GM12878 (cell line): ENCODE results near the gene PDXDC1. TPM values are rescaled to one million over a fixed set of nuclear protein-coding genes. Genes with fewer than 3 reads are reported as not detected.
A peak's percentile ranks its signal among the peaks of the same experiment; 100 is the strongest.
"Not testable (repeated sequence)": the region's sequence is repeated elsewhere in the genome, so short reads cannot be mapped to it uniquely, and the experiment has no call there.

Experiments
- ATAC-seq: fragments of 200-7000 bp; cut with Tn5 transposase; 3 replicates; pipeline ENCODE4 v1.9.1; 2020; ENCODE audit warnings: mild to moderate bottlenecking, moderate library complexity
- BruUV-seq: library from RNA; stranded (reverse); fragments of 400-500 nt; replicated peaks from 2 replicates; lab custom pipeline; 2021; lab: Mats Ljungman, UMichigan
- CTCF ChIA-PET: fragments of 300-600 bp; sonication (Branson Sonifier 250); formaldehyde crosslinking; extraction: SDS; loops from one replicate; lab custom pipeline; 2021; ENCODE audit warnings: inconsistent platforms; lab: Yijun Ruan, JAX
- POLR2A ChIA-PET: fragments of 350-600 bp; formaldehyde crosslinking; extraction: SDS; loops from one replicate; lab custom pipeline; 2021; ENCODE audit warnings: inconsistent platforms; lab: Charles Lee
- RAD21 ChIA-PET: fragments of 300-600 bp; sonication (Branson Sonifier 250); formaldehyde crosslinking; loops from one replicate; lab custom pipeline; 2023; ENCODE audit warnings: antibody characterized with exemption; ENCODE audit not compliant: unreplicated experiment; lab: Charles Lee
- SMC1A ChIA-PET: fragments of 300-600 bp; sonication (Branson Sonifier 250); formaldehyde crosslinking; loops from one replicate; lab custom pipeline; 2023; ENCODE audit not compliant: unreplicated experiment, uncharacterized antibody; lab: Charles Lee
- DNase-seq: peaks from one replicate; pipeline ENCODE4 v3.0.0-alpha.2; 2011; ENCODE audit warnings: low read depth, low spot score
- FAIRE-seq: peaks from 3 replicates; lab custom pipeline; 2011; peaks lifted over from hg19 to GRCh38; lab: Jason Lieb, UNC
- H2AFZ ChIP-seq: 2 replicates; pipeline ENCODE4 v1.6.0; 2011; ENCODE audit warnings: low read depth, low read length, control low read depth; ENCODE audit not compliant: control insufficient read depth
- H3K27ac ChIP-seq: 2 replicates; pipeline ENCODE4 v1.5.1; 2011; ENCODE audit warnings: control low read depth; ENCODE audit not compliant: control insufficient read depth, insufficient read depth
- H3K27me3 ChIP-seq, 2 experiments: replicated peaks in 1 of 2; 2 replicates each; pipeline versions ENCODE4 v1.6.0 to v1.6.1; 2011; ENCODE audit warnings: low read length in 1 of 2; ENCODE audit not compliant: control insufficient read depth in 2 of 2, insufficient read depth in 2 of 2
- H3K36me3 ChIP-seq, 2 experiments: 2 replicates each; pipeline ENCODE4 v1.5.1; 2011; ENCODE audit warnings: low read length in 1 of 2; ENCODE audit not compliant: control insufficient read depth in 2 of 2, insufficient read depth in 2 of 2
- H3K4me1 ChIP-seq: 2 replicates; pipeline ENCODE4 v1.6.1; 2011; ENCODE audit warnings: mild to moderate bottlenecking, low read length, moderate library complexity, mixed read lengths; ENCODE audit not compliant: control insufficient read depth, insufficient read depth
- H3K4me2 ChIP-seq: 2 replicates; pipeline ENCODE4 v1.6.0; 2011; ENCODE audit warnings: control low read depth; ENCODE audit not compliant: control insufficient read depth, insufficient read depth
- H3K4me3 ChIP-seq: fragments of 200-600 bp; sonication (generic); 2 replicates; pipeline ENCODE4 v1.5.1; 2016
- H3K79me2 ChIP-seq: 2 replicates; pipeline ENCODE4 v1.6.0; 2011; ENCODE audit warnings: low read length; ENCODE audit not compliant: control insufficient read depth, insufficient read depth
- H3K9ac ChIP-seq: 2 replicates; pipeline ENCODE4 v1.8.0; 2011; ENCODE audit warnings: low read length, control low read depth, mixed read lengths; ENCODE audit not compliant: control insufficient read depth, insufficient read depth
- H3K9me3 ChIP-seq: replicated peaks from 3 replicates; pipeline ENCODE4 v1.5.1; 2011; ENCODE audit warnings: mild to moderate bottlenecking, low read length; ENCODE audit not compliant: control insufficient read depth, insufficient read depth
- H4K20me1 ChIP-seq: 2 replicates; pipeline ENCODE4 v1.6.0; 2011; ENCODE audit not compliant: control insufficient read depth, insufficient read depth
- RAD21 ChIP-seq: IDR thresholded peaks from 2 replicates; pipeline ENCODE4 v1.6.1; 2011; ENCODE audit warnings: mild to moderate bottlenecking, low read depth, low read length, moderate library complexity; ENCODE audit not compliant: insufficient read depth
- WGBS: methylation state at CpG from one replicate; pipeline ENCODE4 v1.1.6; 2016; ENCODE audit warnings: low lambda C conversion rate; ENCODE audit not compliant: insufficient replicate concordance, insufficient coverage; ENCODE audit errors: missing lambda C conversion rate; 5-methylcytosine and 5-hydroxymethylcytosine counted together
- in situ Hi-C: fragments of 300-500 bp; cut with MboI; formaldehyde crosslinking; loops from 9 replicates; pipeline ENCODE4 v1.14.3; 2018; ENCODE audit warnings: mixed read lengths
- intact Hi-C: fragments of 100-400 bp; cut with micrococcal nuclease; formaldehyde crosslinking; loops from one replicate; pipeline ENCODE4 v1.14.2; 2022; ENCODE audit not compliant: unreplicated experiment
- polyA plus RNA-seq, 11 experiments: library from polyadenylated mRNA; depleted of rRNA in 4 of 11; unstranded in 6 of 11; stranded (reverse) in 5 of 11; fragments of >200 nt; fragmentation: Nextera tagmentation in 4 of 11; fragmentation: Illumina TruSeq in 1 of 11; extraction: Ambion mirVana in 4 of 11; extraction: Trizol in 1 of 11; gene quantifications; 1 replicate in 1 of 11; 2 replicates in 10 of 11; pipeline versions ENCODE4 v1.2.1 to v1.2.3, GENCODE V29; 2011 to 2016; ENCODE audit warnings: inconsistent platforms in 2 of 11, missing spikeins in 2 of 11, low read depth in 1 of 11
- total RNA-seq, 4 experiments: library from RNA; depleted of rRNA in 3 of 4; stranded (reverse); fragments of >200 nt in 3 of 4; fragmentation: Illumina TruSeq in 1 of 4; extraction: Trizol in 1 of 4; gene quantifications; 2 replicates each; pipeline versions ENCODE4 v1.2.1 to v1.2.3, GENCODE V29; 2013 to 2021
- TF ChIP-seq, protein P1 (sequence below), 3 experiments: IDR thresholded peaks in 2 of 3; conservative IDR thresholded peaks in 1 of 3; 2 replicates each; pipeline ENCODE4 v1.5.1; 2011; ENCODE audit warnings: low read depth in 3 of 3, low read length in 3 of 3, mild to moderate bottlenecking in 3 of 3, control low read depth in 2 of 3, moderate library complexity in 2 of 3, inconsistent platforms in 1 of 3, mixed read lengths in 1 of 3; ENCODE audit not compliant: control insufficient read depth in 2 of 3, insufficient read depth in 1 of 3; ENCODE audit errors: extremely low read depth in 1 of 3

PDXDC1 gene
- total and polyA plus RNA-seq, 10 of the 15 experiments (the other 5 are each of a cell fraction or from before 2014, with no cell fraction given), result 6.1 to 78.2 (median 53.8) TPM

DNA sequence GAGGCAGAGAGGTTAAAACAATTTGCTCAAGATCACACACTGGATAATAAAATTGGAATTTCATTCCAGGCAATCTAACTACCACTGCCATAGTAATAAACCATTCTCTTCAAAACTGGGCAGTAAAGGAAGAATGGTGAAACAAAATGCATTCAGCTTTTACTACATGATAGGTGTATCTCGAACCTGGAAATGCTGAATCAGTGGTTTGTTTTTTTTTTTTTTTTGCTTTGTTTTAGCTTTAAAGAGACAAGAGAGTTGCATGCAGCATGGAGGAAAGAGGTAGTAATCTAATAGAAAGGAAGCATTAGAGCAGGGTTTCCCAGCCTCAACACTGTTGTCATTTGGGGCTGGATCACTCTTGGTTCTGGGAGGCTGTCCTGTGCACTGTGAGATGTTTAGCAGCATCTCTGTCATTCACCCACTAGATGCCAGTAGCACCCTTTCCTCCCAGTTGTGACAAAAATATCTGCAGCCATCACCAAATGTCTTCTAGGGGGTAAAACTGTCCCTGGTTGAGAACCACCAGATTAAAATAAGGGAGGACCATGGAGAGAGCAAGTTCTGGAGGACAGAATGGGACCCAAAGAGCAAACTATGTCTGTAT, 115.9 kb downstream of the PDXDC1 start:
- BruUV-seq, SMC1A ChIA-PET: not testable (repeated sequence)

DNA sequence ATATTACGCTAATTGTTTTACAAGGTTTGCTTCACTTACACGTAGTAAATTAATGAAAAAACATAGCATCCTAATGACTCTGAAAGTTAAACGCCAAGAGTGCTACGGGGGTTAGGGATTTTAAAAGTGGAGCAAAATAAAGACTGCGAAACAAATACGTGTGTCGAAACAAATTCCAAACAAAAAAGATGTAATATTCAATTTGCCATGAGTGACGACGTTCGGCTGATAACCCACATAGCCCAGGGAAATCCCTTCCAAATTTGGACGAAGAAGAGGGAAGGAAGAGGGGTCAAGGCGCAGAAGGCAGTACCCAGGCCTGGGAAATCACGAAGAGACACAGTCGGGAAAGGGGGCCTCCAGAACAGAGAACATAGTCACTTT, 118.7 kb downstream of the PDXDC1 start:
- DNase-seq, H3K27me3 ChIP-seq, SMC1A ChIA-PET, H3K4me1 ChIP-seq, H4K20me1 ChIP-seq, intact Hi-C loops, CTCF ChIA-PET, H3K36me3 ChIP-seq, FAIRE-seq, H3K9me3 ChIP-seq, ATAC-seq: not testable (repeated sequence)
- H3K79me2 ChIP-seq, result peaks cover 19% of the 10 kb centered on the region
- RAD21 ChIA-PET, result interaction anchor here (1.4 kb wide), 1 partner anchor 37 kb away, joined by 3 read pairs; no protein-coding TSS in a partner anchor
- 12% methylated on average over 12 of the region's 14 CpGs for WGBS
- POLR2A ChIA-PET, result interaction anchor here (0.6 kb wide), 1 partner anchor 37 kb away, joined by 3 read pairs; no protein-coding TSS in a partner anchor
- peak overlapping the region; percentile 88 for H3K27ac ChIP-seq
- H2AFZ ChIP-seq, result peak overlapping the region; percentile 85; the same call in 1 of the 2 replicates
- peak overlapping the region; percentile 81 for H3K4me3 ChIP-seq
- TSS peak; percentile 77 for BruUV-seq
- peak overlapping the region; percentile 89 for H3K9ac ChIP-seq
- in situ Hi-C loops, result loop anchor here (25.0 kb wide), 1 partner anchor 456 kb away; the partner anchor contains the start of genes BFAR and PARN
- H3K4me2 ChIP-seq, result peak overlapping the region; percentile 75

More for the DNA sequence above, 115.9 kb downstream of the PDXDC1 start:
- H3K27ac ChIP-seq, CTCF ChIA-PET, H3K4me3 ChIP-seq, H2AFZ ChIP-seq, intact Hi-C loops, H3K4me2 ChIP-seq, RAD21 ChIA-PET, DNase-seq, FAIRE-seq, H3K4me1 ChIP-seq, H3K9ac ChIP-seq, H3K27me3 ChIP-seq, H4K20me1 ChIP-seq, H3K9me3 ChIP-seq, H3K36me3 ChIP-seq, POLR2A ChIA-PET: not testable (repeated sequence)
- in situ Hi-C loops, result loop anchor here (25.0 kb wide), 1 partner anchor 453 kb away; the partner anchor contains the start of genes BFAR and PARN
- peak; percentile 28 for ATAC-seq
- 100% methylated on average over 1 of the region's 1 CpG for WGBS
- H3K79me2 ChIP-seq, result peaks cover 19% of the 10 kb centered on the region
- TF ChIP-seq, protein P1, sequence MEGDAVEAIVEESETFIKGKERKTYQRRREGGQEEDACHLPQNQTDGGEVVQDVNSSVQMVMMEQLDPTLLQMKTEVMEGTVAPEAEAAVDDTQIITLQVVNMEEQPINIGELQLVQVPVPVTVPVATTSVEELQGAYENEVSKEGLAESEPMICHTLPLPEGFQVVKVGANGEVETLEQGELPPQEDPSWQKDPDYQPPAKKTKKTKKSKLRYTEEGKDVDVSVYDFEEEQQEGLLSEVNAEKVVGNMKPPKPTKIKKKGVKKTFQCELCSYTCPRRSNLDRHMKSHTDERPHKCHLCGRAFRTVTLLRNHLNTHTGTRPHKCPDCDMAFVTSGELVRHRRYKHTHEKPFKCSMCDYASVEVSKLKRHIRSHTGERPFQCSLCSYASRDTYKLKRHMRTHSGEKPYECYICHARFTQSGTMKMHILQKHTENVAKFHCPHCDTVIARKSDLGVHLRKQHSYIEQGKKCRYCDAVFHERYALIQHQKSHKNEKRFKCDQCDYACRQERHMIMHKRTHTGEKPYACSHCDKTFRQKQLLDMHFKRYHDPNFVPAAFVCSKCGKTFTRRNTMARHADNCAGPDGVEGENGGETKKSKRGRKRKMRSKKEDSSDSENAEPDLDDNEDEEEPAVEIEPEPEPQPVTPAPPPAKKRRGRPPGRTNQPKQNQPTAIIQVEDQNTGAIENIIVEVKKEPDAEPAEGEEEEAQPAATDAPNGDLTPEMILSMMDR (IDR thresholded peaks at IDR 0.05 in 2 of 3, conservative IDR thresholded peaks at IDR 0.05 in 1 of 3; ENCODE audit: control insufficient read depth in 2 of 3, extremely low read depth in 1 of 3, insufficient read depth in 1 of 3, low read depth in 3 of 3, low read length in 3 of 3), result peak in 1 of 3 experiments; percentile 12; a peak in 1 of 6 replicates
- TF ChIP-seq RAD21, result peak; percentile 12; the same call in 1 of the 2 replicates
